Measurements from ENCODE around the gene SALL3.

The SALL3 gene

GRCh38 chr18:78947291-78947690 is 32.3 kb upstream of the SALL3 start:
- Histone ChIP-seq H3K36me3 (no peaks in the 10 kb centered on the region), H3K27me3 (peaks cover 15% of the 10 kb centered on the region), H3K9me3 (no peaks in the 10 kb centered on the region), H3K4me3 (ENCODE audit: low read depth, low read length) (no peak overlapping the region), H3K4me1 (no peaks in the 10 kb centered on the region)
- no peak for TF ChIP-seq CTCF (IDR thresholded peaks at IDR 0.05; ENCODE audit: low read depth, low read length)
- DNase-seq, result no peak

- H3K4me1 ChIP-seq, result no peaks in the 10 kb centered on the region
- peaks cover 12% of the 10 kb centered on the region for H3K27me3 ChIP-seq
- no peak for TF ChIP-seq CTCF (IDR thresholded peaks at IDR 0.05; ENCODE audit: low read depth, low read length)
- no peak overlapping the region for H3K4me3 ChIP-seq (ENCODE audit: low read depth, low read length)
- DNase-seq, result no peak
- no peaks in the 10 kb centered on the region for H3K36me3 ChIP-seq
- H3K9me3 ChIP-seq, result no peaks in the 10 kb centered on the region
These were observed 31.4 kb upstream of the SALL3 start for GRCh38 chr18:78948221-78948620.

- H3K27me3 ChIP-seq, result peaks cover 8% of the 10 kb centered on the region
- no peaks in the 10 kb centered on the region for H3K36me3 ChIP-seq
- TF ChIP-seq CTCF (IDR thresholded peaks at IDR 0.05; ENCODE audit: low read depth, low read length), result no peak
- no peak for DNase-seq
- H3K4me1 ChIP-seq, result no peaks in the 10 kb centered on the region
- H3K4me3 ChIP-seq (ENCODE audit: low read depth, low read length), result no peak overlapping the region
- H3K9me3 ChIP-seq, result no peaks in the 10 kb centered on the region
These were observed 30.9 kb upstream of the SALL3 start for GRCh38 chr18:78948707-78949106.

- no peak overlapping the region for H3K4me3 ChIP-seq (ENCODE audit: low read depth, low read length)
- peaks cover 3% of the 10 kb centered on the region; the same call in 1 of the 2 replicates for H3K27me3 ChIP-seq
- H3K9me3 ChIP-seq, result no peaks in the 10 kb centered on the region
- H3K4me1 ChIP-seq, result no peaks in the 10 kb centered on the region
- TF ChIP-seq CTCF (IDR thresholded peaks at IDR 0.05; ENCODE audit: low read depth, low read length), result no peak
- no peaks in the 10 kb centered on the region for H3K36me3 ChIP-seq
- DNase-seq, result no peak
These were observed 30.4 kb upstream of the SALL3 start for GRCh38 chr18:78949216-78949615.

GRCh38 chr18:78950386-78950785 is 29.2 kb upstream of the SALL3 start:
- H3K4me3 ChIP-seq (ENCODE audit: low read depth, low read length), result no peak overlapping the region
- H3K4me1 ChIP-seq, result no peaks in the 10 kb centered on the region
- no peaks in the 10 kb centered on the region for H3K9me3 ChIP-seq
- H3K36me3 ChIP-seq, result no peaks in the 10 kb centered on the region
- TF ChIP-seq CTCF (IDR thresholded peaks at IDR 0.05; ENCODE audit: low read depth, low read length), result no peak
- no peak for DNase-seq
- peaks cover 3% of the 10 kb centered on the region; the same call in 1 of the 2 replicates for H3K27me3 ChIP-seq

- no peaks in the 10 kb centered on the region for H3K9me3 ChIP-seq
- DNase-seq, result no peak
- H3K36me3 ChIP-seq, result no peaks in the 10 kb centered on the region
- H3K4me1 ChIP-seq, result no peaks in the 10 kb centered on the region
- no peak for TF ChIP-seq CTCF (IDR thresholded peaks at IDR 0.05; ENCODE audit: low read depth, low read length)
- no peak overlapping the region for H3K4me3 ChIP-seq (ENCODE audit: low read depth, low read length)
- H3K27me3 ChIP-seq, result no peaks in the 10 kb centered on the region
These were observed 26.1 kb upstream of the SALL3 start for GRCh38 chr18:78953566-78953965.

All from BE2C (cell line).